Endodermal cell (in vitro differentiated cells): ENCODE data around the gene ZKSCAN1. TPM values are rescaled to one million over a fixed set of nuclear protein-coding genes. Genes with fewer than 3 reads are reported as not detected.

Experiments
- DNase-seq: peaks from one replicate; pipeline ENCODE4 v3.0.0-alpha.2; 2017
- H3K27ac ChIP-seq: 2 replicates; pipeline ENCODE4 v1.5.1; 2013; ENCODE audit warnings: mild to moderate bottlenecking, low read depth, low read length, moderate library complexity
- H3K27me3 ChIP-seq: 2 replicates; pipeline ENCODE4 v1.6.1; 2013; ENCODE audit warnings: mild to moderate bottlenecking, low read length, moderate library complexity; ENCODE audit not compliant: insufficient read depth, control insufficient read depth, poor library complexity, severe bottlenecking
- H3K36me3 ChIP-seq: 2 replicates; pipeline ENCODE4 v1.7.0; 2013; ENCODE audit warnings: mild to moderate bottlenecking, low read length, moderate library complexity; ENCODE audit not compliant: control insufficient read depth, insufficient read depth
- H3K4me1 ChIP-seq: one replicate; pipeline ENCODE4 v1.7.0; 2013; ENCODE audit warnings: low read length; ENCODE audit not compliant: control insufficient read depth, insufficient read depth
- H3K4me3 ChIP-seq: 2 replicates; pipeline ENCODE4 v1.5.1; 2013; ENCODE audit warnings: mild to moderate bottlenecking, low read length, moderate library complexity
- H3K9ac ChIP-seq: 2 replicates; pipeline ENCODE4 v1.6.1; 2013; ENCODE audit warnings: mild to moderate bottlenecking, low read length, moderate library complexity; ENCODE audit not compliant: poor library complexity, severe bottlenecking; ENCODE audit errors: extremely low read depth
- H3K9me3 ChIP-seq: 2 replicates; pipeline ENCODE4 v1.6.1; 2013; ENCODE audit warnings: mild to moderate bottlenecking, low read length, moderate library complexity; ENCODE audit not compliant: control insufficient read depth
- H3K27ac Mint-ChIP-seq: 2 replicates; pipeline ENCODE4 v1.8.0; 2020; ENCODE audit warnings: mixed read lengths
- H3K27me3 Mint-ChIP-seq: 2 replicates; pipeline ENCODE4 v1.8.0; 2021; ENCODE audit warnings: mild to moderate bottlenecking, mixed read lengths; ENCODE audit not compliant: insufficient read depth
- H3K36me3 Mint-ChIP-seq: 2 replicates; pipeline ENCODE4 v1.8.0; 2020; ENCODE audit warnings: low read depth, mixed read lengths
- H3K4me1 Mint-ChIP-seq: 2 replicates; pipeline ENCODE4 v1.8.0; 2020; ENCODE audit warnings: mixed read lengths
- H3K4me3 Mint-ChIP-seq: 2 replicates; pipeline ENCODE4 v1.8.0; 2020; ENCODE audit warnings: mild to moderate bottlenecking, moderate library complexity, mixed read lengths
- H3K9me3 Mint-ChIP-seq: 2 replicates; pipeline ENCODE4 v1.8.0; 2020; ENCODE audit warnings: mild to moderate bottlenecking, mixed read lengths
- CTCF ChIP-seq: fragments of 200-600 bp; sonication (generic); conservative IDR thresholded peaks from 2 replicates; pipeline ENCODE4 v1.5.0; 2021; ENCODE audit warnings: antibody characterized with exemption, mild to moderate bottlenecking
- WGBS, 2 experiments: methylation state at CpG; one replicate each; pipeline versions ENCODE4 v1.1.5 to v1.1.7; 2013; ENCODE audit warnings: missing lambda C conversion rate in 2 of 2, mixed read lengths in 1 of 2; ENCODE audit not compliant: insufficient coverage in 1 of 2, insufficient read length in 1 of 2; 5-methylcytosine and 5-hydroxymethylcytosine counted together
- total RNA-seq, 2 donors: library from RNA; stranded (reverse); fragmentation: NEBNext Ultra II Directional in 1 of 2; extraction: Animal tissue kit (Norgen Biotek cat#: 25700) in 1 of 2; gene quantifications; 2 replicates in 1 of 2; 3 replicates in 1 of 2; pipeline ENCODE4 v1.2.1, GENCODE V29; 2021

Gene ZKSCAN1
- total RNA-seq, 2 donors from 2014 or later, result 57.1 to 68.0 TPM

- no peaks in the 10 kb centered on the region for H3K9me3 Mint-ChIP-seq
- Histone ChIP-seq H3K27me3 (no peaks in the 10 kb centered on the region), H3K27ac (peak overlapping the region; percentile 62), H3K4me1 (no peaks in the 10 kb centered on the region), H3K9me3 (no peaks in the 10 kb centered on the region), H3K9ac (peak overlapping the region; percentile 68), H3K36me3 (peaks cover 30% of the 10 kb centered on the region), H3K4me3 (peak overlapping the region; percentile 92)
- no peak for TF ChIP-seq CTCF
- DNase-seq, result no peak
- H3K27me3 Mint-ChIP-seq, result no peaks in the 10 kb centered on the region
- peaks cover 28% of the 10 kb centered on the region for H3K36me3 Mint-ChIP-seq
- peak overlapping the region; percentile 91 for H3K4me3 Mint-ChIP-seq
- peaks cover 7% of the 10 kb centered on the region for H3K4me1 Mint-ChIP-seq
- WGBS, 2 experiments, result 88 to 94% methylated on average over 8 to 11 of the region's 11 CpGs
- H3K27ac Mint-ChIP-seq, result peak overlapping the region; percentile 94
These were observed 72.8 kb downstream of the ZKSCAN1 start for GRCh38 chr7:100088095-100088620.

GRCh38 chr7:100088621-100089457, 73.4 kb downstream of the ZKSCAN1 start, which contains the start of gene COPS6:
TSS of gene COPS6 (plus strand) at chr7:100088969. CDS start at chr7:100088991, 22 bp downstream.
- WGBS, 2 experiments, result 2 to 14% methylated on average over 7 to 68 of the region's 68 CpGs
- H3K4me1 ChIP-seq, result no peaks in the 10 kb centered on the region
- H3K9ac ChIP-seq, result peak within 1 kb of the TSS; percentile 68
- H3K4me1 Mint-ChIP-seq, result peaks cover 7% of the 10 kb centered on the region
- no peaks in the 10 kb centered on the region for H3K9me3 ChIP-seq
- H3K4me3 Mint-ChIP-seq, result peak within 1 kb of the TSS; percentile 91
- H3K36me3 ChIP-seq, result peaks cover 36% of the 10 kb centered on the region
- no peaks in the 10 kb centered on the region for H3K9me3 Mint-ChIP-seq
- H3K27ac Mint-ChIP-seq, result peak within 1 kb of the TSS; percentile 94
- peak; percentile 92 for DNase-seq
- peak within 1 kb of the TSS; percentile 92 for H3K4me3 ChIP-seq
- H3K27me3 ChIP-seq, result no peaks in the 10 kb centered on the region
- H3K36me3 Mint-ChIP-seq, result peaks cover 35% of the 10 kb centered on the region
- peak within 1 kb of the TSS; percentile 62 for H3K27ac ChIP-seq
- TF ChIP-seq CTCF, result no peak
- no peaks in the 10 kb centered on the region for H3K27me3 Mint-ChIP-seq

- no peak for DNase-seq
- peak overlapping the region; percentile 91 for H3K4me3 Mint-ChIP-seq
- no peaks in the 10 kb centered on the region for H3K27me3 Mint-ChIP-seq
- Histone ChIP-seq H3K4me1 (no peaks in the 10 kb centered on the region), H3K36me3 (peaks cover 44% of the 10 kb centered on the region), H3K27me3 (no peaks in the 10 kb centered on the region), H3K4me3 (peak overlapping the region; percentile 92), H3K9ac (peak overlapping the region; percentile 68), H3K9me3 (no peaks in the 10 kb centered on the region), H3K27ac (peak overlapping the region; percentile 62)
- 41 to 52% methylated on average over 4 to 7 of the region's 7 CpGs for WGBS, 2 experiments
- no peaks in the 10 kb centered on the region for H3K9me3 Mint-ChIP-seq
- H3K27ac Mint-ChIP-seq, result peak overlapping the region; percentile 90
- peaks cover 43% of the 10 kb centered on the region for H3K36me3 Mint-ChIP-seq
- H3K4me1 Mint-ChIP-seq, result peaks cover 7% of the 10 kb centered on the region
- TF ChIP-seq CTCF, result no peak
These were observed 74.2 kb downstream of the ZKSCAN1 start for GRCh38 chr7:100089458-100090196.
